Stimulated activated CD8-positive, alpha-beta memory T cell treated with anti-CD3 and anti-CD28 coated beads, Interleukin-2, amount 100 ng/mL, for 48 hours (primary cell): ENCODE data around the gene SDK1.
A peak's percentile ranks its signal among the peaks of the same experiment; 100 is the strongest.

Experiments used
- DNase-seq, 2 donors: peaks; one replicate each; pipeline ENCODE4 v3.0.0-alpha.2; 2020; ENCODE audit warnings: low read depth in 2 of 2

SDK1 gene

DNA sequence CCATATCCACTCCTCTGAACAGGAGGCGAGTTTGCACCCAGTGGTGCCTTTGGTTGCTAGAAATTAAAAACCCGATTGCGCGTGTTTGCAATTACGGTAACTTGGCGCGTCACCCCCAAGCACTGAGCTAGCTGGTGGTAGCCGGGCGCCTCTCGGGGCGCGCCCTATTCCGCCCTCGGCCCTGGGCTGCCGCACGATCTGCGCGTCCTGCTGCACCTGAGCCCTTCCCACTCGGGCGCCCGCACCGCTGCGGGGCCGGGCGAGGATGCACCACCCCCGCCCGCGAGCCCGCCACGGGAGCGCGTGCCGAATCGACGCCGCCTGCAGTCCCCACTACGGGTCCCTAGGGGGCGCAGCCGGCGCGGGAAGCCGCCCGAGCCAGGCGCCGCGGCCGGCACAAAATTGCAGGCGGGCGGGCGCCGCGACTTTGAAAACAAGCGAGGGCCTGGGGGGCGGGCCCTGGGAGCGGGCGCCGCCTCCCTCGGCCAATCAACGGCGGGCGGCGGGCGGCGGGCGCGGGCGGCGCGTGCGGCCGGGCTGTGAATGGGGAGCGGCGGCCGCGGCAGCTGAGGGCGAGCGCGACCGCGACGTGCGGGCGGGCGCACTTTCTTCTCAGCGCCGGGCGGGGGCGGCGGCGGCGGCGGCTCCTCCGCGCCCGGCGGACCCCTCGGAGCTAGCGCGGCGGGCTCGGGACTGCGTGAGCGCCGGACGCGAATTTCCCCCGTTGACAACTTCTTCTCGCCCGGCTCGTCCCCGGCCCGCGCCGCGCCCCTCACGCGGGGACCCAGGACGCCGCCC, at the start of gene SDK1:
Gene SDK1 (plus strand): TSS at position 602 of the 798 bp plus-strand sequence. CDS start 335 bp downstream, outside the sequence.
- DNase-seq: peak; percentile 80 to 86

- no peak for DNase-seq
These were observed 46.3 kb upstream of the SDK1 start for GRCh38 chr7:3254718-3255117.

DNA sequence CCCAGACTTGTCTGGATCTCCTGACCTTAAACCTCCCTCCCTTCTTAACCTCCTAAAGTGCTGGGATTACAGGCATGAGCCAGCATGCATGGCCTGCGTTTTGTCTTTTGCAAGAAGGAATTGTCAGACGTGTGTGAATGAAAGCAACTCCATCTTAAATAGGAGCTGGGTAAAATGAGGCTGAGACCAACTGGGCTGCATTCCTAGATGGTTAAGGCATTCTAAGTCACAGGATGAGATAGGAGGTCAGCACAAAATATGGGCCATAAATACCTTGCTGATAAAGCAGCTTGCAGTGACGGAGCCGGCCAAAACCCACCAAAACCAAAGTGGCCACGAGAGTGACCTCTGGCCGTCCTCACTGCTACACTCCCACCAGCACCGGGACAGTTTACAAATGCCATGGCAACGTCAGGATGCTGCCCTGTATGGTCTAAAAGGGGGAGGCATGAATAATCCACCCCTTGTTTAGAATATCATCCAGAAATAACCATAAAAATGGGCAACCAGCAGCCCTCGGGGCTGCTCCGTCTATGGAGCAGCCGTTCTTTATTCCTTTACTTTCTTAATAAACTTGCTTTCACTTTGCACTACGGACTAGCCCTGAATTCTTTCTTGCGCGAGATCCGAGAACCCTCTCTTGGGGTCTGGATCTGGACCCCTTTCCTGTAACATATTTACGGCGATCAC, 41.2 kb upstream of the SDK1 start:
- no peak for DNase-seq

- no peak for DNase-seq
These were observed 40.7 kb upstream of the SDK1 start for GRCh38 chr7:3260401-3260715.

- DNase-seq: no peak
These were observed 36.2 kb upstream of the SDK1 start for GRCh38 chr7:3264693-3265339.

- DNase-seq: no peak
These were observed 35.7 kb upstream of the SDK1 start for GRCh38 chr7:3265388-3265787.

DNA sequence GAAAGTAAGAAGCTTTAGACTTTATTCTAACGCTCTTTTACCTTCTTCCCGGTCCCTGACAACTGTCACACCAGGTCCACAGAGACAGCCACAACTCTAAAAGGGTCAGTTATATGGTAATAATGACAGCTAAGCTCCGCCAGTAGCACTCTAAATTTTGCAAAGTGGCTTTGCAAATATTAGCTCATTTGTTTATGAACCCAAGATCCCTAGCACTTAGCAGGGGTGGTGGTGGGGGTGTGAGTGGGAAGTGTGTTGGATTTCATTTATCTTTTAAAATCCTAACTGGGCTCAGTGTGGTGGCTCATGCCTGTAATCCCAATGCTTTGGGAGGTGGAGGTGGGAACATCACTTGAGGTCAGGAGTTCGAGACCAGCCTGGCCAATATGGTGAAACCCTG, 34.8 kb upstream of the SDK1 start:
- no peak for DNase-seq

DNA sequence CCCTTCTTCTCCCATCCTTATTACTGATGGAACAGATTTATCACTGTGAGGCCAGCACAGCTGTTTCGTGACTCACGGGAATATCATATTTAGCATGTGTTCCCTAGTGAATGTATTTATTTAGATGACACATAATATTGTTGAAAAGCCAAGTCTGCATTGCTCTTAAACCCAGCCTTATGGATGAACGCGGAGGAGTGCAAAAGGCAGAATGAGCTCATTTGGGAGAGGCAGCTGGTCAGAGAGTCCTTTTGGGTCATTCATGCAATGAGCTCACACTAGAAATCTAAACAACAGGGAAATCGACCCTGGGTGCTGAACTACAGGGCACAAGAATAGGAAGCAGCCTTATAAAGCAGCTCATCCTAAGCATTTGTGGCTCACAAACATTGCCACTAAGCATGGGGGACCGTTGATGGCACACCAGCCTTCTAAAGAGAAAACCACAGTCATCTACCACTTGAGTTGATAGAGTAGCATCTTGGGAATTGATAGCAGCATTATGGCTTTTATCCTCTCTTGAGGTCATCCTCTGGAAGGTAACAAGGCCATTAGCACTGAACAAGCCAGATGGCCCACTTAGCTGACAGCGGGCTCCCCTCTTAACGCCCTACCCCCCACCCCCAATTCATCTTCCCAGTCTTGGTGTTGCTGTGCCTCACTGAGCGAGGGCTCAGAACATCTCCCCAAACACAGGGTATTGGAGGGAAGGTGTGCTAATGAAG, 32.9 kb upstream of the SDK1 start:
- no peak for DNase-seq

- DNase-seq: no peak
These were observed 30.7 kb upstream of the SDK1 start for GRCh38 chr7:3270362-3270761.

DNA sequence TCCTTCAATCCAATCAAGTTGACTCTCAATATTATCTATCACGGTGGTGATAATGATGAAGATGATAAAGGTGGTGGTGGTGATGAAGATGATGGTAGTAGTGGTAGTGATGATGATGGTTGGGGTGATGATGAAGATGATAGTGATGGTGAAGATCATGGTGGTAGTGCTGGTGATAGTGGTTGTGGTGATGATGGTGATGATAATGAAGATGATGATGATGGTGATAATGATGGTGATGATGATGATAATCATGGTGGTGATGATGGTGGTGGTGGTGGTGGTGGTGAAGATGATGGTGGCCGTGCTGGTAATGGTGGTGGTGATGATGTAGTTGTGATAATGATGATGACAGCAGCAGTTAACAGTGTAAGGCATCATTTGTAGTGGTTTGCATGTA, 29.8 kb upstream of the SDK1 start:
- DNase-seq: no peak

DNA sequence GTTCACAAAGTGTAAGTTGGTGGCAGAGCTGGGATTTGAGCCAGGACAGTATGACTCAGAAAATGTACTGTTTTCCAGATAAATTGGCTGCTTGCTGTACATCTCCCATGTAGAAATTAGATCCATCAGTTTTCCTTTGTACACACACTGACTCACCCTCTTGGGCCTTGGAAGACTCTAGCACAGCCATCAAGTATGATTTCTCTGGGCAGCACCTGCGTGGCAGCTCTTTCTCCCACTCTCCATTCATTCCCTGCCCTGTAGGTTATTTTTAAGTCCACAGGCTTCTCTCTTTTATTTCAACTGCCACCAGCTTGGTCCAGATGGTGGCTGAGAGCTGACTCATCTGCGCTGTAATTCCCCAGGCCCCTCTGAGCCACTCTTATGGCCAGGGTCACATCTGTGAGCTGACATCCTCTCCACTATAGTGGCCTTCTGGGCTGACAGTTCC, 28.3 kb upstream of the SDK1 start:
- no peak for DNase-seq

DNA sequence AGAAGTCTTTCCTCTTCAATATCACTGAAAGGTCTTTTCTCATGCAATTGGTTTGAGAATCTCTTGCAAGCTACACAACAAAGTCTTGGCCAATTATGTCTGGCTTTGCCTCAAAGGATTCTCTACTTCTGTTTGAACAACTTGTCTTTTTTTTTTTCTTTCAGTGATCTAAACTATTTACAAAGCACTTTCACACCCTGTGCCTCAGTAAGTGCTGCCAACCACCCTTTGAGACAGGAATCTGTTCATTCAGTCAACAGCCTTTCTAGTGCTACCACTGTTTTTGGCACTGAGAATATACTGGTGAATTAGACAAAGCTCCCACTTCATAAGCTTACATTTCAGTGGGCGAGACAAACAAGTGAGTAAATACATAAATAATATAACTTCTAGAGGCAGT, 26.9 kb upstream of the SDK1 start:
- no peak for DNase-seq

DNA sequence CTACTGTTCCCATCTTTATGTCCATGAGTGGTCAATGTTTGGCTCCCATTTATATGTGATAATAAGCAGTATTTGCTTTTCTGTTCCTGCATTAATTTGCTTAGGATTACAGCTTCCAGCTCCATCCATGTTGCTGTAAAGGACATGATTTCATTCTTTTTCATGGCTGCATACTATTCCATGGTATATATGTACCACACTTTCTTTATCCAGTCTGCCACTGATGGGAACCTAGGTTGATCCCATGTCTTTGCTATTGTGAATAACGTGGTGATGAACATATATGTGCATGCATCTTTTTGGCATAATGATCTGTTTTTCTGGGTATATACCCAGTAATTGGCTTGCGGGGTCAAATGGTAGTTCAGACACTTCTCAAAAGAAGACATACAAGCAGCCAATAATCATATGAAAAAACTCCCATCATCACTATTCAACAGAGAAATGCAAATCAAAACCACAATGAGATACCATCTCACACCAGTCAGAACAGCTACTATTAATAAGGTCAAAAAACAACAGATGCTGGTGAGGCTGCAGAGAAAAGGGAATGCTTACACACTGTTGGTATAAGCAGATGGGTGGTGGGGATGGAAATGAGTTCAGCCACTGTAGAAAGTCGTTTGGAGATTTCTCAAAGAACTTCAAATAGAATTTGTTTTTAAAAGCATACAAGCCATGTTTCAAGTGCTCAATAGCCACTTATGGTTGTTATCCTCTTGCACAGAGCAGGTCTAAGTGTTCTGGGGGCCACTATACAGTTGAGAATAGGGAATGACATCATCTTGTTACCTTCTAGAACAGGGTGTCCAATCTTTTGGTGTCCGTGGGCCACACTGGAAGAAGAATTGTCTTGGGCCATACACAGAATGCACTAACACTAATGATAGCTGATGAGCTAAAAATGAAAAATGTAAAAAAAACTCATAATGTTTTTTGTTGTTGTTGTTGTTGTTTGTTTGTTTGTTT, 23.2 kb upstream of the SDK1 start:
- DNase-seq: no peak

- DNase-seq: no peak
These were observed 21.8 kb upstream of the SDK1 start for GRCh38 chr7:3279147-3279818.

DNA sequence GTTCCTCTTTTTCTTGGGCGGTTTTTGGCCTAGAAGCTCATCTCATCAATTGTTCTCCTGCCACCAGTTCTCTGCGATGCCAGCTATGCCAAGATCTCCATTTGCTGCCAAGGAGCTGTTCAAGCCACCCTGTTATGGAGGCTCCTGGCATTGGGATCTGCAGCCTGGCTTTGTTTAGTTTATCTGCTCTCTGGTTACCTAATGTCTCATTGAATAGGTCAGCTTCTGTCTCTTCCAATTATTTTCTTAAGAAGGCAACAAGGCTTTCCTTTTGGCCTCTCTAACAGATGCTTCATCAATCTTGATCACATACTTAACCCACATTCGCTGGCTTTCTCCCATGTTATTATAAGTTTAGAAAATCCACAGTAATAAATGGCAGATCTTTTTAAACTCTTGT, 20.6 kb upstream of the SDK1 start:
- no peak for DNase-seq

DNA sequence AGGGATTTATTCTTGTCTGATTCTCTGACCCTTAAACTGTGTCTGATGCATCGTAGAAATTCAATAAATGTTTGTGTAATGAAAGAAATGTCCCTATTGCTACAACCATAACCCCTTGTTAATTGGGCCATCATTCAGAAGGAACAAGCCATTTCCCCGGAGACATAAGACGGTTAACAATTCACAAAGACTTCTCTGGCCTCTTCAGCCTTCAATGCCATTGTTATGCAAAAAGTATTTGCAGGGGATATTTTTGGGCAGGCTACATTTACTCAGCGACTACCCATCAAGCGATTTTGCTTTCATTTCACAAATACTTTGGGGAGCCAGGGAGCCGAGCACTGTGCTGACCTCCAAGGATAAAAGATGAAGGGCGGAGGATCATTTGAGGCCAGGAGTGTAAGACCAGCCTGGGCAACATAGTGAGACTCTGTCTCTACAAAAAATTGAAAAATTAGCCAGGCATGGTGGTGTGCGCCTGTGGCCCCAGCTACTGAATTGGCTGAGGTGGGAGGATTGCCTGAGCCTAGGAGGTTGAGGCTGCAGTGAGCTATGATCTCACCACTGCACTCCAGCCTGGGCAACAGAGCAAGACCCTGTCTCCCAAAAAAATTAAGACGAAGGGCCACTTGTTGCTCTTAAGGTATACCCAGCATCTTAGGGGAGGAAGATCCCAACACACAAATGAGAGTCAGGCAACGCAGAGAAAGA, 20.0 kb upstream of the SDK1 start:
- no peak for DNase-seq

GRCh38 chr7:3282457-3282856, 18.6 kb upstream of the SDK1 start:
- no peak for DNase-seq

- DNase-seq: no peak
These were observed 17.8 kb upstream of the SDK1 start for GRCh38 chr7:3283130-3283704.

DNA sequence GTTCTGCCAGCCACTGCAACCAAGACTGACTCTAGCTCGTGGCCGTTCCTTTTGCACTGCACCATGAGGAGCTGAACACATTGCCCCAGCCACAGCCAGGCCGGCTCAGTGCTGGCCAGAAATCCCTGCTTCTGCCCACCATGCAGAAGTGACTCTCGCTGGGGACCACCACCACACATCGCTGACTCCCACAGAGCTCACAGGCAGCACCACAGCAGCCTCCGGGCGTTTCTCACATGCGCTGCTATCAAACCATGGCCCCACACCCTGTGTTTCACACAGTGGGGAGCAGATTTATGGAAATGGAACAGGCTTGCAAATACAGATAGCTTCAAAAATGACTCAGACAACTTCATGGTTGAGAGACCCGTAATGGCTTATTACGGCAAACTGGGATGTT, 15.4 kb upstream of the SDK1 start:
- DNase-seq: no peak

DNA sequence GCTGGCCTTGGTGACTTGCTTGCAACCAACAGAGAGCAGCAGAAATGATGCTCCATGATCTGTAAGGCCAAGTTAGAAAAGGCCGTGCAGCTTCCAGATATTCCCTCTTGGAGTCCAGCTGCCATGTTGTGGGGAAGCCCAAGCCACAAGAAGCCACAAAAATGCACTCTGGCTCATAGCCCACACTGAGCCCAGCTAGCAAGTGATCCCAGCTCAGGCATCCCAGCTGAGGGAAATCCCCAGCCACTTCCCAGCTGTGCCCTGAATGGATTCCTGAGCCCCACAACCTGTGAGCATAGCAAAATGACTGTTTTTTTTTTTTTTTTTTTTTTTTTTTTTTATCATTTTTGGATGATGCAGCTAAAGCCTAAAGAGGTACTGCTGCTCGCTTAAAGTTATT, 11.1 kb upstream of the SDK1 start:
- no peak for DNase-seq
